ENCODE results near the gene SLC16A10. TPM values are rescaled to one million over a fixed set of nuclear protein-coding genes. Genes with fewer than 3 reads are reported as not detected.

SLC16A10 gene
- polyA plus RNA-seq, 1 experiment, result not detected

- Histone ChIP-seq H3K27ac (ENCODE audit: low read depth, low read length) (no peak overlapping the region), H3K4me3 (ENCODE audit: low read depth, low read length) (no peak overlapping the region), H3K9me3 (ENCODE audit: control insufficient read depth, insufficient read depth, low read length) (no peaks in the 10 kb centered on the region), H3K27me3 (ENCODE audit: control insufficient read depth, insufficient read depth, low read length) (peaks cover 10% of the 10 kb centered on the region)
- CTCF ChIA-PET, result interaction anchor here (1.2 kb wide), 1 partner anchor 11 kb away, joined by 7 read pairs; no protein-coding TSS in a partner anchor
- DNase-seq (ENCODE audit: low read depth, low spot score), result no peak
- no peak for TF ChIP-seq CTCF (IDR thresholded peaks at IDR 0.05; ENCODE audit: low read depth, low read length)
- POLR2A ChIA-PET, result no interaction called here
Observed at GRCh38 chr6:111068109-111068865, 19.0 kb upstream of the SLC16A10 start.

DNA sequence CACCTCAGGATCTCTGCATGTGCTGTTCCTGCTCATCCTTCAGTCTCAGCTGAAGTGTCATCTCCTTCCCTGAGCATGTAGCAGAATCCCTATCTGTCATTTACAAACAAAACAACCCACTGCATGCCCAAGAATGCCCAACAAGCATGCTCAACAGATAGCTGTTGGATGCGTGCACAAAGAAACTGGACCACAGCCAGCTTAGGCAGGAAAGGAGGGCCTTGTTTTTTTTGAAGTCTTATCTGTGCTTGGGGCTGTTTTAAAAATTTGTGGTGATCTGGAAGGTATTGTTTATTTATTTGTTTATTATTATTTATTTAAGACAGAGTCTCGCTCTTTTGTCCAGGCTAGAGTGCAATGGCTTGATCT is 18.5 kb upstream of the SLC16A10 start:
- H3K27ac ChIP-seq (ENCODE audit: low read depth, low read length), result no peak overlapping the region
- no peak overlapping the region for H3K4me3 ChIP-seq (ENCODE audit: low read depth, low read length)
- peaks cover 10% of the 10 kb centered on the region for H3K27me3 ChIP-seq (ENCODE audit: control insufficient read depth, insufficient read depth, low read length)
- no peak for DNase-seq (ENCODE audit: low read depth, low spot score)
- ChIA-PET POLR2A (no interaction called here), CTCF (interaction anchor here (0.6 kb wide), 1 partner anchor 11 kb away, joined by 3 read pairs; no protein-coding TSS in a partner anchor)
- TF ChIP-seq CTCF (IDR thresholded peaks at IDR 0.05; ENCODE audit: low read depth, low read length), result no peak
- no peaks in the 10 kb centered on the region for H3K9me3 ChIP-seq (ENCODE audit: control insufficient read depth, insufficient read depth, low read length)

- ChIA-PET CTCF (interaction anchor here (0.6 to 1.9 kb wide), 3 partner anchors 10 to 12 kb away, joined by 3 to 12 read pairs (median 3); no protein-coding TSS in a partner anchor), POLR2A (no interaction called here)
- H3K9me3 ChIP-seq (ENCODE audit: control insufficient read depth, insufficient read depth, low read length), result no peaks in the 10 kb centered on the region
- H3K27ac ChIP-seq (ENCODE audit: low read depth, low read length), result no peak overlapping the region
- no peak overlapping the region for H3K4me3 ChIP-seq (ENCODE audit: low read depth, low read length)
- DNase-seq (ENCODE audit: low read depth, low spot score), result no peak
- H3K27me3 ChIP-seq (ENCODE audit: control insufficient read depth, insufficient read depth, low read length), result peaks cover 11% of the 10 kb centered on the region
- TF ChIP-seq CTCF (IDR thresholded peaks at IDR 0.05; ENCODE audit: low read depth, low read length), result no peak
Observed at GRCh38 chr6:111069382-111070104, 17.8 kb upstream of the SLC16A10 start.

DNA sequence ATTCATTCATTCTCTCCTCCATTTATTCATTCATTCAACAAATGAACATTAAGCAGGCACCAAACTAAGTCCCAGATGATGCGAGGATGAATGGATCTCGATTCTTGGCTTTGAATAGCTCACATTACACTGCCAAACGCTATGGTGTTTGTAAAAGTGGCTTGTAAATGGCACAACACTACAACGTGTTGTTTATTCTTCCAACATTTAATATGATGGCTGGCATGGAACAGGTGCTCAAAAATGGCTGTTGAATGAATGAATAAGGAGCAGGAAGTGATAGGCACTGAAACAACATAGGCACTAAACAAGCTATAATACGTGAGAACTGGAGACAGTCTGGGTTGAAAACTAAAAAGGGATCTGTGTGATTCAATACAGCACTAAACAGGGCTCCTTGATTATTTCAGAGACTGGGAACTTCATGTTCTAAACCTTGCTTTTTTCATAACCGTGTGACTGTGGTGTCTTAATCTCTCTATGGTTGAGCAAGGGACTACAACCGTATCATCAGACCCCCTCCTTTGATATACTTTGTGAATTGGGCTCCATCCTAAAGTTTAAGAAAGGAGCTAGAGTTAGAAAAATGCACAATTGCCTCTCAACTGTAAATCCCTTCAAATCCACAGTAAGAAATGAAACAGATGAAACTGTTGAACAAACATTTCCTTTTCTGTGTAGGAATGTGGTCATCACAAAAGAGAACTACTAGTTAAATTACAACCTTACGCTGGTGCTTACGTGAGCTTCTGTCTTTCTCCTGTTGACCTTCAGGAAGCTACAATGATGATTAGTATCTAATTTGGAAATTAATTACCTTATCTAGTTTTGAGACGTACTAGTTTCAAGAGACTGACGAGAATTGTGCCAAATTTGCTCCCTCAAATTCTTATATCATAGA is 16.9 kb upstream of the SLC16A10 start:
- Histone ChIP-seq H3K27ac (ENCODE audit: low read depth, low read length) (no peak overlapping the region), H3K9me3 (ENCODE audit: control insufficient read depth, insufficient read depth, low read length) (no peaks in the 10 kb centered on the region), H3K27me3 (ENCODE audit: control insufficient read depth, insufficient read depth, low read length) (peaks cover 16% of the 10 kb centered on the region), H3K4me3 (ENCODE audit: low read depth, low read length) (no peak overlapping the region)
- ChIA-PET POLR2A (no interaction called here), CTCF (interaction anchor here (1.1 to 1.9 kb wide), 2 partner anchors 11 to 12 kb away, joined by 3 to 12 read pairs; no protein-coding TSS in a partner anchor)
- DNase-seq (ENCODE audit: low read depth, low spot score), result no peak
- no peak for TF ChIP-seq CTCF (IDR thresholded peaks at IDR 0.05; ENCODE audit: low read depth, low read length)

All from AG04450 (cell line).